Mononuclear cell (primary cell): Measurements from ENCODE around the gene MORN1. TPM values are rescaled to one million over a fixed set of nuclear protein-coding genes. Genes with fewer than 3 reads are reported as not detected.

ENCODE experiments used
- H3K27me3 ChIP-seq: 2 replicates; pipeline ENCODE4 v1.6.0; 2011; ENCODE audit warnings: low read length, control low read depth; ENCODE audit not compliant: insufficient read depth
- H3K4me1 ChIP-seq: 2 replicates; pipeline ENCODE4 v1.5.1; 2011; ENCODE audit warnings: mild to moderate bottlenecking, low read length, control low read depth; ENCODE audit not compliant: insufficient read depth
- H3K4me3 ChIP-seq: 2 replicates; pipeline ENCODE4 v1.5.1; 2011; ENCODE audit warnings: mild to moderate bottlenecking, low read length, moderate library complexity
- H3K9me3 ChIP-seq: 2 replicates; pipeline ENCODE4 v1.5.1; 2011; ENCODE audit warnings: low read depth, mild to moderate bottlenecking, control low read depth, low read length
- total RNA-seq: library from RNA; depleted of rRNA; stranded (reverse); fragments of >200 nt; gene quantifications from one replicate; pipeline ENCODE4 v1.2.3, GENCODE V29; 2012

The MORN1 gene
- total RNA-seq, 1 donor: 4.2 TPM

- H3K4me3 ChIP-seq: no peak overlapping the region
- H3K4me1 ChIP-seq: no peaks in the 10 kb centered on the region
- no peaks in the 10 kb centered on the region for H3K27me3 ChIP-seq
- H3K9me3 ChIP-seq: no peaks in the 10 kb centered on the region
These were observed 40.3 kb downstream of the MORN1 start for GRCh38 chr1:2350911-2351655.

- Histone ChIP-seq H3K9me3 (no peaks in the 10 kb centered on the region), H3K27me3 (no peaks in the 10 kb centered on the region), H3K4me1 (no peaks in the 10 kb centered on the region), H3K4me3 (no peak overlapping the region)
These were observed 40.9 kb downstream of the MORN1 start for GRCh38 chr1:2350501-2350900.

DNA sequence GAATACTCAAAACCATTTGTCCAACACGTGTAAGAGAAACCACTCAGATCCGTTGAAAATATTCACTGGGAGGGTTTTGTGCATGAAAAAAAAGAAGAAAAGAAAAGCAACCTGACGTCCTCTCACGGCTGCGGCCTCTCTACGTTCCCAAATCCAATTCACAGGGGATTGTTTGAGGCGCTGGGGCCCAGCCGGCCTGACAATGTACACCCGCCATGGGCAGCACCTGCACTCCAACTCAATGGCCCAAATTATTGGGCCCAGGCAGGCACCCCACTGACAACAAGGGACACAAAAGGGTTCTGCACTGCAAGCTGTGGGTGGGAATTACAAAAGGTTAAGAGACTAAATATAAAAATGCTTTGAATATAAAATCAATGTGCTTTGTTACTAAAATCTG lies 41.5 kb downstream of the MORN1 start:
- Histone ChIP-seq H3K27me3 (no peaks in the 10 kb centered on the region), H3K4me1 (no peaks in the 10 kb centered on the region), H3K4me3 (no peak overlapping the region)

GRCh38 chr1:2348346-2349325 lies 42.7 kb downstream of the MORN1 start:
- H3K27me3 ChIP-seq: no peaks in the 10 kb centered on the region
- H3K4me3 ChIP-seq: no peak overlapping the region
- H3K9me3 ChIP-seq: no peaks in the 10 kb centered on the region
- H3K4me1 ChIP-seq: no peaks in the 10 kb centered on the region

More for the DNA sequence above, 41.5 kb downstream of the MORN1 start:
- H3K9me3 ChIP-seq: no peaks in the 10 kb centered on the region

- H3K9me3 ChIP-seq: no peaks in the 10 kb centered on the region
- no peaks in the 10 kb centered on the region for H3K4me1 ChIP-seq
- no peaks in the 10 kb centered on the region for H3K27me3 ChIP-seq
- no peak overlapping the region for H3K4me3 ChIP-seq
These were observed 43.5 kb downstream of the MORN1 start for GRCh38 chr1:2347896-2348295.

GRCh38 chr1:2347409-2347785 lies 44.0 kb downstream of the MORN1 start:
- no peaks in the 10 kb centered on the region for H3K27me3 ChIP-seq
- no peaks in the 10 kb centered on the region for H3K9me3 ChIP-seq
- no peak overlapping the region for H3K4me3 ChIP-seq
- H3K4me1 ChIP-seq: no peaks in the 10 kb centered on the region

- H3K4me1 ChIP-seq: no peaks in the 10 kb centered on the region
- no peaks in the 10 kb centered on the region for H3K9me3 ChIP-seq
- no peak overlapping the region for H3K4me3 ChIP-seq
- no peaks in the 10 kb centered on the region for H3K27me3 ChIP-seq
These were observed 44.5 kb downstream of the MORN1 start for GRCh38 chr1:2346691-2347408.

- Histone ChIP-seq H3K27me3 (no peaks in the 10 kb centered on the region), H3K4me1 (no peaks in the 10 kb centered on the region), H3K9me3 (no peaks in the 10 kb centered on the region), H3K4me3 (no peak overlapping the region)
These were observed 45.9 kb downstream of the MORN1 start for GRCh38 chr1:2345297-2346075.

DNA sequence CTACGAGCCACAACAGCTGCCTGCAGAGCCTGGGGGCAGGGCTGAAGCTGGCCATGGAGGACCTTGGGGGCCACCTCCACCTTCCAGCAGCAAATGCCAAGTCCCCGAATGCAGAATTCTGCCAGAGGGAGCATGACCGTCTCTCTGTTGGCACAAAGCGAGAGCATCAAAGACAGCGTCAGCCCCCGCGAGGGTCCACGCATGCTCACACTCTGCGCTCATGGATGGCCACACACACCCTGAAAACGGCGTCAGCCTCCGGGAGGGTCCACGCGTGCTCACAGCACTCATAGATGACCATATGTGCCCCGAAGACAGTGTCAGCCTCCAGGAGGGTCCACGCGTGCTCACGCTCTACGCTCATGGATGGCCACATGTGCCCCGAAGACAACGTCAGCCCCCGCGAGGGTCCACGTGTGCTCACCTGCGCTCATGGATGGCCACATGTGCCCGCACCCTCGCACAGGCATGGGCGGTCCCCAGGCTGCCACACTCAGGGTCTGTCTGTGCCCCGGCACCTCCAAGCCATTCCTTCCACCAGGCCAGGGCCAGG lies 46.5 kb downstream of the MORN1 start:
- Histone ChIP-seq H3K4me1 (no peaks in the 10 kb centered on the region), H3K4me3 (no peak overlapping the region), H3K27me3 (no peaks in the 10 kb centered on the region), H3K9me3 (no peaks in the 10 kb centered on the region)

GRCh38 chr1:2344121-2344681 lies 47.2 kb downstream of the MORN1 start:
- H3K9me3 ChIP-seq: no peaks in the 10 kb centered on the region
- H3K4me3 ChIP-seq: no peak overlapping the region
- H3K4me1 ChIP-seq: no peaks in the 10 kb centered on the region
- no peaks in the 10 kb centered on the region for H3K27me3 ChIP-seq

GRCh38 chr1:2343023-2343935 lies 48.1 kb downstream of the MORN1 start:
- H3K27me3 ChIP-seq: no peaks in the 10 kb centered on the region
- no peak overlapping the region for H3K4me3 ChIP-seq
- no peaks in the 10 kb centered on the region for H3K9me3 ChIP-seq
- H3K4me1 ChIP-seq: no peaks in the 10 kb centered on the region

DNA sequence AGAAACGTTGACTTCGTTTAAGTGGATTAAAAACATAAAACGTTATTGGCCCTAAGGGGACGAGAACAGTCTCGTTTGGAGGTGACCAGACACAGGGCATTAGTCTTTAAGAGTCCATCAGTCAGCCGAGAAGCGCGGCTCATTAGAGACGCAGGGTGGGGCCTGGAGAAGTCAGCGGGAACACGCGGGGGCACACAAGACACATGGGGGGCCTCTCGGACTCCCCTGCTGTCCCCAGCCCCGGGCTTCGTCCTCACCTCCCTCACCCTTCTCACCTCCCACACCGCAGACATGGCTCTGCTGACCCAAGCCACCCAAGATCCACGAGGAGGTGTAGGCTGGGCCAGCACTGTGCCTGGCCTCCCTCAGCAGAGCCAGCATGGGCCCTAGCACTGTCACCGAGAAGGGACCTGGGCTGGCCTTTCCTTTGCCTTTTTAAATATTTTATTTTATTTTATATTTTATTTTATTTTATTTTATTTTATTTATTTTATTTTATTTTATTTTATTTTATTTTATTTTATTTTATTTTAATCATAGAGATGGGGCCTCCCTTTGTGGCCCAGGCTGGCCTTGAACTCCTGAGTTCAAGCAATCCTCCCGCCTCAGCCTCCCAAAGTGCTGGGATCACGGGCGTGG lies 48.9 kb downstream of the MORN1 start:
- Histone ChIP-seq H3K4me3 (no peak overlapping the region), H3K27me3 (no peaks in the 10 kb centered on the region), H3K4me1 (no peaks in the 10 kb centered on the region), H3K9me3 (no peaks in the 10 kb centered on the region)
